Suprapubic skin (tissue), 4 donors: ENCODE results near the gene UBR1. TPM values are rescaled to one million over a fixed set of nuclear protein-coding genes. Genes with fewer than 3 reads are reported as not detected.
"Not testable (repeated sequence)": the region's sequence is repeated elsewhere in the genome, so short reads cannot be mapped to it uniquely, and the experiment has no call there.

Source experiments
- DNase-seq, 2 donors: peaks; one replicate each; pipeline ENCODE4 v3.0.0-alpha.2; 2019; ENCODE audit warnings: low spot score in 2 of 2
- H3K27ac ChIP-seq: fragments of 200-600 bp; sonication (generic); one replicate; pipeline ENCODE4 v1.5.1; 2019
- H3K27me3 ChIP-seq: fragments of 200-600 bp; sonication (generic); one replicate; pipeline ENCODE4 v1.5.1; 2019
- H3K36me3 ChIP-seq: fragments of 200-600 bp; sonication (generic); one replicate; pipeline ENCODE4 v1.5.1; 2019
- H3K4me1 ChIP-seq: fragments of 200-600 bp; sonication (generic); one replicate; pipeline ENCODE4 v1.5.1; 2019
- H3K4me3 ChIP-seq: fragments of 200-600 bp; sonication (generic); one replicate; pipeline ENCODE4 v1.5.1; 2019; ENCODE audit warnings: mild to moderate bottlenecking
- H3K9me3 ChIP-seq: fragments of 200-600 bp; sonication (generic); one replicate; pipeline ENCODE4 v1.5.1; 2019
- EP300 ChIP-seq: sonication (generic); formaldehyde crosslinking; IDR thresholded peaks from one replicate; pipeline ENCODE4 v1.6.1; 2017; ENCODE audit warnings: antibody characterized with exemption
- POLR2A ChIP-seq, 2 donors: fragments of 450-650 bp; IDR thresholded peaks; one replicate each; pipeline ENCODE4 v1.6.1; 2017; ENCODE audit warnings: antibody characterized with exemption in 2 of 2, mild to moderate bottlenecking in 2 of 2, moderate library complexity in 2 of 2
- POLR2AphosphoS5 ChIP-seq, 3 donors: sonication (generic); formaldehyde crosslinking; IDR thresholded peaks; one replicate each; pipeline ENCODE4 v1.6.1; 2017; ENCODE audit warnings: antibody characterized with exemption in 3 of 3
- WGBS: methylation state at CpG from one replicate; pipeline ENCODE4 v1.1.5; 2018; 5-methylcytosine and 5-hydroxymethylcytosine counted together
- total RNA-seq, 4 donors: library from RNA; depleted of rRNA; stranded (reverse); fragments of >200 nt; gene quantifications; one replicate each; pipeline ENCODE4 v1.1.0, GENCODE V29; 2016
- TF ChIP-seq, protein P1 (sequence below), 2 donors: fragments of 200-600 bp in 1 of 2; fragments of 450-650 bp in 1 of 2; sonication (generic) in 1 of 2; IDR thresholded peaks; one replicate each; pipeline ENCODE4 v1.5.1; 2016 to 2019; ENCODE audit warnings: antibody characterized with exemption in 2 of 2, mild to moderate bottlenecking in 1 of 2, moderate library complexity in 1 of 2

Gene UBR1
- total RNA-seq, 4 donors from 2014 or later: 14.0 to 41.4 (median 19.2) TPM

GRCh38 chr15:43029476-43029875, 76.4 kb downstream of the UBR1 start:
- Histone ChIP-seq H3K36me3 (peaks cover 83% of the 10 kb centered on the region), H3K9me3 (no peaks in the 10 kb centered on the region), H3K27ac (no peak overlapping the region), H3K4me1 (no peaks in the 10 kb centered on the region), H3K4me3 (no peak overlapping the region), H3K27me3 (no peaks in the 10 kb centered on the region)
- TF ChIP-seq POLR2A (IDR thresholded peaks at IDR 0.05): no peak
- TF ChIP-seq POLR2AphosphoS5 (IDR thresholded peaks at IDR 0.05): no peak
- TF ChIP-seq EP300: no peak
- no peak for DNase-seq

DNA sequence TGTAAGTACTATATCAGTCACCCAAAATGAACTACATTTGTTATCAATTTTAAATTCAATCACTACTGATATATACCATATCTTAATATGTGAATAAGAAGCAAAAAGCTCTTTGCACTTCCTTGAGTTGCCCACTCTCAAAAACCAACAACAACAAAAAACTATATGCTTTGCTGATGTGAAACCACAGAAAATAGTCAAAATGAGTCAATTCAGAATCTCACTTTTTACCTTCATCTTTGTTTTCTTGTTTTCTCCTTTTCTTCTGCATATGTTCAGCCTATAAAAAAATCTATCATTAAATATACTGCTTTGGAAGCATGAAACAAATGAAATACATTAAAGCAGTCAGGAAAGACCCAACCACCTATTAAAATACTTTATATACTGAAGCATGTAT, 80.7 kb downstream of the UBR1 start:
- H3K9me3 ChIP-seq: no peaks in the 10 kb centered on the region
- no peaks in the 10 kb centered on the region for H3K27me3 ChIP-seq
- no peak overlapping the region for H3K4me3 ChIP-seq
- TF ChIP-seq POLR2A (IDR thresholded peaks at IDR 0.05): no peak
- TF ChIP-seq POLR2AphosphoS5 (IDR thresholded peaks at IDR 0.05): no peak
- TF ChIP-seq, protein P1, sequence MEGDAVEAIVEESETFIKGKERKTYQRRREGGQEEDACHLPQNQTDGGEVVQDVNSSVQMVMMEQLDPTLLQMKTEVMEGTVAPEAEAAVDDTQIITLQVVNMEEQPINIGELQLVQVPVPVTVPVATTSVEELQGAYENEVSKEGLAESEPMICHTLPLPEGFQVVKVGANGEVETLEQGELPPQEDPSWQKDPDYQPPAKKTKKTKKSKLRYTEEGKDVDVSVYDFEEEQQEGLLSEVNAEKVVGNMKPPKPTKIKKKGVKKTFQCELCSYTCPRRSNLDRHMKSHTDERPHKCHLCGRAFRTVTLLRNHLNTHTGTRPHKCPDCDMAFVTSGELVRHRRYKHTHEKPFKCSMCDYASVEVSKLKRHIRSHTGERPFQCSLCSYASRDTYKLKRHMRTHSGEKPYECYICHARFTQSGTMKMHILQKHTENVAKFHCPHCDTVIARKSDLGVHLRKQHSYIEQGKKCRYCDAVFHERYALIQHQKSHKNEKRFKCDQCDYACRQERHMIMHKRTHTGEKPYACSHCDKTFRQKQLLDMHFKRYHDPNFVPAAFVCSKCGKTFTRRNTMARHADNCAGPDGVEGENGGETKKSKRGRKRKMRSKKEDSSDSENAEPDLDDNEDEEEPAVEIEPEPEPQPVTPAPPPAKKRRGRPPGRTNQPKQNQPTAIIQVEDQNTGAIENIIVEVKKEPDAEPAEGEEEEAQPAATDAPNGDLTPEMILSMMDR (IDR thresholded peaks at IDR 0.05): no peak
- no peak for TF ChIP-seq EP300
- H3K27ac ChIP-seq: no peak overlapping the region
- H3K36me3 ChIP-seq: peaks cover 84% of the 10 kb centered on the region
- no peaks in the 10 kb centered on the region for H3K4me1 ChIP-seq
- DNase-seq: no peak

- H3K36me3 ChIP-seq: peaks cover 49% of the 10 kb centered on the region
- H3K4me3 ChIP-seq, H3K4me1 ChIP-seq, H3K27me3 ChIP-seq, H3K9me3 ChIP-seq, H3K27ac ChIP-seq, DNase-seq: not testable (repeated sequence)
- WGBS: no CpG with 5 or more reads among the region's 31 CpGs
Measured at GRCh38 chr15:43014671-43015070, 91.2 kb downstream of the UBR1 start.

GRCh38 chr15:43009206-43009605, 96.6 kb downstream of the UBR1 start:
- 94% methylated on average over 2 of the region's 3 CpGs for WGBS
- H3K4me1 ChIP-seq: no peaks in the 10 kb centered on the region
- no peaks in the 10 kb centered on the region for H3K9me3 ChIP-seq
- peaks cover 62% of the 10 kb centered on the region for H3K36me3 ChIP-seq
- no peak overlapping the region for H3K4me3 ChIP-seq
- DNase-seq: no peak
- no peaks in the 10 kb centered on the region for H3K27me3 ChIP-seq
- no peak overlapping the region for H3K27ac ChIP-seq
- TF ChIP-seq EP300 (no peak), POLR2AphosphoS5 (IDR thresholded peaks at IDR 0.05) (no peak), POLR2A (IDR thresholded peaks at IDR 0.05) (no peak)
- TF ChIP-seq, protein P1 (IDR thresholded peaks at IDR 0.05): no peak

GRCh38 chr15:43008150-43008549, 97.7 kb downstream of the UBR1 start:
- H3K4me1 ChIP-seq: no peaks in the 10 kb centered on the region
- no peaks in the 10 kb centered on the region for H3K9me3 ChIP-seq
- TF ChIP-seq, protein P1 (IDR thresholded peaks at IDR 0.05): no peak
- TF ChIP-seq POLR2A (IDR thresholded peaks at IDR 0.05): no peak
- no peak for TF ChIP-seq POLR2AphosphoS5 (IDR thresholded peaks at IDR 0.05)
- TF ChIP-seq EP300: no peak
- no peak overlapping the region for H3K4me3 ChIP-seq
- no peak overlapping the region for H3K27ac ChIP-seq
- DNase-seq: no peak
- H3K36me3 ChIP-seq: peaks cover 63% of the 10 kb centered on the region
- 91% methylated on average over 5 of the region's 14 CpGs for WGBS
- H3K27me3 ChIP-seq: no peaks in the 10 kb centered on the region

GRCh38 chr15:43007551-43007950, 98.3 kb downstream of the UBR1 start:
- Histone ChIP-seq H3K9me3 (no peaks in the 10 kb centered on the region), H3K4me3 (no peak overlapping the region), H3K27ac (no peak overlapping the region), H3K36me3 (peaks cover 66% of the 10 kb centered on the region), H3K27me3 (no peaks in the 10 kb centered on the region), H3K4me1 (no peaks in the 10 kb centered on the region)
- no peak for TF ChIP-seq POLR2A (IDR thresholded peaks at IDR 0.05)
- TF ChIP-seq, protein P1 (IDR thresholded peaks at IDR 0.05): no peak
- WGBS: 90% methylated on average over 1 of the region's 1 CpG
- no peak for DNase-seq
